GM15510 (cell line): ENCODE data around the gene KCNK10.

Experiments
- POLR2A ChIP-seq: IDR thresholded peaks from 3 replicates; pipeline ENCODE4 v1.6.1; 2011; ENCODE audit warnings: borderline replicate concordance; ENCODE audit not compliant: insufficient read length; ENCODE audit errors: extremely low read depth

Gene KCNK10

GRCh38 chr14:88258021-88258420 lies 65.0 kb downstream of the KCNK10 start:
- TF ChIP-seq POLR2A = no peak

GRCh38 chr14:88256997-88257950 lies 65.8 kb downstream of the KCNK10 start:
- no peak for TF ChIP-seq POLR2A

DNA sequence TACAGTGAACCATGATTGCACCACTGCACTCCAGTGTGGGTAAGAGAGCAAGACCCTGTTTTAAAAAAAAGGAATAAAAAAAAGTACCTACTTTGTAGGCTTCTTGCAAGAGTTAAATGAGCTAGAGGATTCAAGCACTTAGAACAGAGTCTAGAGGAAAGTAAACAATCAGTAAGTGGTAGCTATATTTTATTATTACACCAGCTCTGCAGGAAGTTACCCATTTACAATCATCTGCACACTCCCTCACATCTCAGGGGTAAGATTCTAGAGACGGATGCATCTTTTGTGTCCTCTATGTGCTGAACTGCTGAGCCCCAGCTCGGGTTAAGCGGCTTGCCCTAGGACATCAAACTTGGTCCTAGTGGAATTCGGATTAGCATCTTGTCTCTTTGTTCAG lies 67.3 kb downstream of the KCNK10 start:
- no peak for TF ChIP-seq POLR2A

DNA sequence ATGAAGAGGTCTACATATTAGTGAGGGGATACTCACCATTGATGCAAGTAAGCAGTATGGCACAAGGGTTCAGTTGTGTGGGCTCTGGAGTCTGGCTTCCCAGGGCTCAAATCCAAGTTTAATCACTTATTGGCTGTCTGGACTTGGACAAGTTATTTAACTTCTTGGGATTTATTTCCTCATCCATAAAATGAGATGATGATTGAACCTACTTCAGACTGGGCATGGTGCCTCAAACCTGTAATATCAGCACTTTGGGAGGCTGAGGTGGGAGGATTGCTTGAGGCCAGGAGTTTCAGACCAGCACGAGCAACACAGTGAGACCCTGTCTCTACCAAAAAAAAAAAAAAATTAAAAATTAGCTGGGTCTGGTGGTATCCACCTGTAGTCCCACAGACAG lies 67.9 kb downstream of the KCNK10 start:
- TF ChIP-seq POLR2A = no peak

DNA sequence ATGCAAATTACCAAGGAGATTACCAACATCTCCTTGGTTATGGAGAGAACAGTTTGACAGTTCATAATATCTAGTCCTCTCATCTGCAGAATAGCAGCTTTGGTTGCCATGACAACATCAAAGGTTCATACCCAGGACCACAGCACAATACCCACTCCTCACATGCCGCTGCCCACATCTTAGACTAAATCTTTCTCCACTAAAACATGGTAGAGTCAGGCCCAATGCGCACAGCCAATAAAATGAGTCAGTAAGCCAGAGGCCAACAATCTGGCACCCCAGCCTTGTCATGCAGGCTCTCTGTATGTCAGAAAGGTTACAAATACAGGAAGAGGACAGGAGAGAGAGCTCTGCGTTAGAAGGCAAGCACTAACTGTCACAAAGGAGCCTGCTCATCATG lies 70.6 kb downstream of the KCNK10 start:
- no peak for TF ChIP-seq POLR2A

- no peak for TF ChIP-seq POLR2A
Observed at GRCh38 chr14:88251650-88252049, 71.4 kb downstream of the KCNK10 start.

DNA sequence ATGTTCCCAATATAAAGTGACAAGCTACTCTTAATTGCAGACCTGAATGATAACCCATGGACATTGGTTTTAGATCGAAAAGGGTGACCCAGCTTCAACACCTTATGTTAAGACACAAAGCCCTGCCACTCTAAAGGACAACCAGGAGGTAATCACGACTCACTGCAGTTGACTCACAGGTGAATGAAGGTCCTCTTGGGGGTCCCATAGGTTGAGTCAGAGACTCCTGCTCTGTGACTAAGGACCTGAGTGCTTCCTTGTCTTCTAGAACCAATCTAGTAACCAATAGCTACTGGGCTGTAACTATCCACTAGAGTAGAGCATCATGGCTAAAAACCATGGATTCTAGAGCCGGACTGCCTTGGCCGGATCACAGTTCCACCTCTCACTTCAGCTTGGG lies 73.8 kb downstream of the KCNK10 start:
- no peak for TF ChIP-seq POLR2A

GRCh38 chr14:88248606-88249005 lies 74.5 kb downstream of the KCNK10 start:
- TF ChIP-seq POLR2A = no peak

GRCh38 chr14:88247228-88247627 lies 75.8 kb downstream of the KCNK10 start:
- TF ChIP-seq POLR2A = no peak

GRCh38 chr14:88245321-88245720 lies 77.7 kb downstream of the KCNK10 start:
- TF ChIP-seq POLR2A = no peak

GRCh38 chr14:88243946-88244345 lies 79.1 kb downstream of the KCNK10 start:
- no peak for TF ChIP-seq POLR2A

GRCh38 chr14:88242446-88242845 lies 80.6 kb downstream of the KCNK10 start:
- TF ChIP-seq POLR2A = no peak

- TF ChIP-seq POLR2A = no peak
Observed at GRCh38 chr14:88241810-88242209, 81.3 kb downstream of the KCNK10 start.

- no peak for TF ChIP-seq POLR2A
Observed at GRCh38 chr14:88234442-88234841, 88.6 kb downstream of the KCNK10 start.

DNA sequence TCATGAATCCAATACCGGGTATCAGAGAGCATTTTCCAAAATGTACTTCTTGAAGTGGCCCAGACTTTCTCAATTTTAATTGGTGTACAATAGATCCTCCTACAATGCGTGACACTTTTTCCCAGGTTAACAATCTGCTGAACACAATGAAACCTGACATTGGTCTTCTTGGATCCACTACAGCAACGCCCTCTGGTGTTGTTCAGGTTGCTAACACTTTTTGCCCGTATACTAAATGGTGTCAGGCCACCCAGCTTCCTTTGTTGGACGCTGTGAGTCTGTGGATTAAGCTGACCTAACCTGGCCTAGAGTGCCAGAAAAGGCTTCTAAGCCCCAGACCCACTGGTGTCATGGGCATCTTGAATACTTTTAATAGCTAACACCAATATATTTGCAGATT lies 89.2 kb downstream of the KCNK10 start:
- no peak for TF ChIP-seq POLR2A

DNA sequence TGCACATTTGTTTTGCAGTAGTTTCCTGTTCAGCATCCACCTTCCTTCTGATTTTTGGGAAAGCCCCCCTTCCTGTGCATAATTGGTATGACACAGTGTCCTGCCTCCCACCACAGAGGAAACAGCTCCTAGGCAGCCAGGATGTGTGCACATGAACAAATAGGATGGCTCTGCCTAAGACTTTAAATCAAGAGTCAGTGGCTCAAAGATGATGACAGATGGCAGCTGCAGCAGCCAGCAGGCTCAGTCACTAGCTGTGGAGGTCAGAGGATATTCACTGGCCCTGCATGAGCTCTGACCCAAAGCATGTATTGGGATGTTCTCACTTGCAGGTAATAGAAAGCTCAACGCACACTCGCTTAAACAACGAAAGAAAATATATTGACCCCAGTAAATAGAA lies 90.3 kb downstream of the KCNK10 start:
- TF ChIP-seq POLR2A = no peak

- TF ChIP-seq POLR2A = no peak
Observed at GRCh38 chr14:88231603-88232002, 91.5 kb downstream of the KCNK10 start.

DNA sequence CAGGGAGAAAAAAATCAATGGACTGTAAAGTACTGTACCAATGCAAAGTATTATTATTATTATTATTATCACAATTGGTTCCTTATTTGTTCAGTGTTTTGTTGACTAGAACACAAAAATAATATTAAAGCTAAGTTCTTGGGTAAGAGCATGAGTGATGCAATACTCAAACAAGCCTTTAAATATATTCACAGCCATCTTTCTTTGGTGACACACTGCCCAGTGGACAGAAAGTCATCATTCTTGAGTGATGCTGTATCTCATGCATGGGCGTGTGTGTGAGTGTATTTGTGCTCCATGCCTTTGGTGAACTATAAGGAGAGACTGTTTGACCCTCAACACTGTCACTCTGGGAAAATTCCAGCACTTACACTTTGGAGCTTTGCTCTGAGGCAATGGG lies 93.6 kb downstream of the KCNK10 start:
- TF ChIP-seq POLR2A = no peak
